ENCODE measurements around the gene NLGN3. TPM values are rescaled to one million over a fixed set of nuclear protein-coding genes. Genes with fewer than 3 reads are reported as not detected.

NLGN3 gene
- total and polyA plus RNA-seq, 2 of the 8 experiments (the other 6 are each of a cell fraction or from before 2014, with no cell fraction given) = 12.0 to 14.8 TPM

DNA sequence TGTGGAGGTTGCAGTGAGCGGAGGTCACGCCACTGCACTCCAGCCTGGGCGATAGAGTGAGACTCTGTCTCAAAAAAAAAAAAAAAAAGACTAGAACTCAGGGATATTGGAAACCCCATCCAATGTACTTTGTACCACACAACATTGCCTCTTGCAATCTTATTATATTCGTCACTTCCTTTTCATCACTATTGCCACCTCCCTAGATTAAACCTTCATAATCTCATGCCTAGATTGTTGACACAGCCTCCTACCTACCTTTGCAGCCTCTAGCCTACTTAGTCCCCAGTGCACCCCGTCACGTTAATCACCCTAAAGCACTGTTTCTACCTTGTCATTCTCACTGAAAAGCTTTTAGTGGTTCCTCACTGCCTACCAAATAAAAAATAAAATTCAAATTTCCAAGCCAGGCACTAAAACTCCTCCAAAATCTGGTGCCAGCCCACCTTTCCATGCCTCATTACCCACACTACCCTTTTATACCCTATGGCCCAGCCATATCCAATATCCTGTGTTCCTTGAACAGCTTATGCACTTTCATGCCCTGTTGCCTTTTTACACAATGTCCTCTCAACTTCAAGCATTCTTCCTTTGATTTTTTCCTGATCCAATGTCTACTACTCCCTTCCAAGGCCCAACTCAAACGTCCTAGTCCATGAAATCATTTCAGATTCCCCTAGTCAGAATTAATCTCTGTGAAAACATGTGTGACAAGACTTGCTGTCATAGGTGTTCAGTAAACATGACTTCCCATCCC lies 54.8 kb downstream of the NLGN3 start (continued):
- TF ChIP-seq YY1 (IDR thresholded peaks at IDR 0.05; ENCODE audit: low read depth, low read length) = no peak
